ENCODE data around the gene LRMDA.

LRMDA gene

DNA sequence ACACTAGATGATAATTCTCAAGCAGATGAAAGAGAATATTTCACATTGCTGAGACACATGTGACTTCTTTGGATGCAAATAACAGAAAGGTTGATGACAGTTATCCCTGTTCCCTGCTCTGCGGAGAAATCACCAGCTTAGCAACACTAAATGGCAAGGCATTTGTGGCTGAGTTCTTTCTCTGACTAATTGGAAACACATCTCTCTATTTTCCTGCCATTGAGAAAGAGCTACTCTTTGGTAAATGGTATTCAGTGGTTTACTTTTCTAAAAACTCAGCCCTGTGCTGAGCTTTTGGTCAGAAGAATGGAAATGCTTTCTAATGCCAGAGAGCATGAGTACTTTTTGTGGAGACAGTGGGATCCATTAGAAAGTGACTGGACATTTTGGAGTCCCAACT is 771.4 kb downstream of the LRMDA start:
- no peak overlapping the region for H2BK15ac ChIP-seq (ENCODE audit: low read depth, poor library complexity, severe bottlenecking)
- no peaks in the 10 kb centered on the region for H3K9me3 ChIP-seq (ENCODE audit: control insufficient read depth, low read length)
- no peak overlapping the region for H4K8ac ChIP-seq (ENCODE audit: low read length)
- H3K14ac ChIP-seq (ENCODE audit: low read length in 2 of 2): no peak overlapping the region
- H3K4me3 ChIP-seq (ENCODE audit: insufficient read depth in 1 of 2, low read depth in 1 of 2, low read length in 2 of 2): no peak overlapping the region
- H2AK5ac ChIP-seq (ENCODE audit: low read length, severe bottlenecking): no peak overlapping the region
- H3K4me1 ChIP-seq (ENCODE audit: control insufficient read depth, insufficient read depth, low read depth, low read length): no peaks in the 10 kb centered on the region
- DNase-seq: peak; percentile 62
- no peak overlapping the region for H2BK5ac ChIP-seq (ENCODE audit: low read depth, low read length, poor library complexity, severe bottlenecking)
- H2BK12ac ChIP-seq (ENCODE audit: low read length in 2 of 2): no peak overlapping the region
- no peak overlapping the region for H3K4me2 ChIP-seq (ENCODE audit: low read length, poor library complexity, severe bottlenecking)
- H3K4ac ChIP-seq (ENCODE audit: low read depth in 1 of 2, low read length in 2 of 2): no peak overlapping the region
- no peaks in the 10 kb centered on the region for H3K36me3 ChIP-seq (ENCODE audit: control insufficient read depth in 1 of 2, insufficient read depth in 2 of 2, low read depth in 1 of 2, low read length in 2 of 2)
- no peak overlapping the region for H3K23ac ChIP-seq (ENCODE audit: low read length in 2 of 2)
- H2BK120ac ChIP-seq (ENCODE audit: low read depth, low read length): no peak overlapping the region
- 89% methylated on average over 1 of the region's 1 CpG for WGBS
- no peak overlapping the region for H4K91ac ChIP-seq (ENCODE audit: low read length)
- H3K18ac ChIP-seq (ENCODE audit: low read depth in 1 of 2, low read length in 2 of 2): no peak overlapping the region
- H3K27ac ChIP-seq (ENCODE audit: low read length, poor library complexity, severe bottlenecking): no peak overlapping the region
- H3K27me3 ChIP-seq (ENCODE audit: control insufficient read depth in 1 of 2, insufficient read depth in 1 of 2, low read length in 2 of 2): no peaks in the 10 kb centered on the region
- peak overlapping the region; percentile 71 for H3K9ac ChIP-seq (ENCODE audit: low read length)
- H2AFZ ChIP-seq (ENCODE audit: low read depth, low read length): no peak overlapping the region
- H3K79me1 ChIP-seq (replicated peaks; ENCODE audit: low read length, poor library complexity, severe bottlenecking): no peaks in the 10 kb centered on the region

DNA sequence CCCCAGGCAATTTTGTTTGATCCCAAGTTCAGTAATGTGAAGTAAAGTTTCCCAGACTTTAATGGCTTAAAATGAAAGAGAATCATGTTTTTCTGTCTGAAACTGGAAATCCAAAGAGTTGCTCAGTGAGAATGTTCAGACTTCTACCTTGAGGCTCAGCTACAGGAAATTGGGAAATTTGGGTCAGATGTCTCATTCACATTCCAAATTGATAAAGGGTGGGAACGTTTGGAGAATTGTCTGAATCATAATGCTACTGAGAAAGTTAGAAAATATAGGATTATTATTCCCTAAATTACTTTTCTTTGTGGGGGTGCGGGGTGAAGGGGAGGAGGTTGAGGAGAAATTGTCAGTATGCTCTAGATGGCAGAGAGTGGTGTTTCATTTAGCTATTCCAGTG is 773.9 kb downstream of the LRMDA start:
- Histone ChIP-seq H4K8ac (ENCODE audit: low read length) (no peak overlapping the region), H3K4me2 (ENCODE audit: low read length, poor library complexity, severe bottlenecking) (no peak overlapping the region), H3K27ac (ENCODE audit: low read length, poor library complexity, severe bottlenecking) (no peak overlapping the region), H3K4me1 (ENCODE audit: control insufficient read depth, insufficient read depth, low read depth, low read length) (no peaks in the 10 kb centered on the region), H3K14ac (ENCODE audit: low read length in 2 of 2) (no peak overlapping the region), H3K9me3 (ENCODE audit: control insufficient read depth, low read length) (no peaks in the 10 kb centered on the region), H2BK12ac (ENCODE audit: low read length in 2 of 2) (peak overlapping the region in 1 of 2 experiments; percentile 37), H3K23ac (ENCODE audit: low read length in 2 of 2) (no peak overlapping the region), H3K9ac (ENCODE audit: low read length) (peak overlapping the region; percentile 8), H3K18ac (ENCODE audit: low read depth in 1 of 2, low read length in 2 of 2) (no peak overlapping the region), H3K79me1 (replicated peaks; ENCODE audit: low read length, poor library complexity, severe bottlenecking) (no peaks in the 10 kb centered on the region), H2BK5ac (ENCODE audit: low read depth, low read length, poor library complexity, severe bottlenecking) (no peak overlapping the region), H3K36me3 (ENCODE audit: control insufficient read depth in 1 of 2, insufficient read depth in 2 of 2, low read depth in 1 of 2, low read length in 2 of 2) (no peaks in the 10 kb centered on the region), H2AFZ (ENCODE audit: low read depth, low read length) (no peak overlapping the region), H3K27me3 (ENCODE audit: control insufficient read depth in 1 of 2, insufficient read depth in 1 of 2, low read length in 2 of 2) (no peaks in the 10 kb centered on the region), H4K91ac (ENCODE audit: low read length) (no peak overlapping the region), H2AK5ac (ENCODE audit: low read length, severe bottlenecking) (no peak overlapping the region), H2BK120ac (ENCODE audit: low read depth, low read length) (no peak overlapping the region), H3K4me3 (ENCODE audit: insufficient read depth in 1 of 2, low read depth in 1 of 2, low read length in 2 of 2) (no peak overlapping the region), H3K4ac (ENCODE audit: low read depth in 1 of 2, low read length in 2 of 2) (no peak overlapping the region), H2BK15ac (ENCODE audit: low read depth, poor library complexity, severe bottlenecking) (no peak overlapping the region)
- WGBS: 100% methylated on average over 1 of the region's 2 CpGs
- DNase-seq: no peak

DNA sequence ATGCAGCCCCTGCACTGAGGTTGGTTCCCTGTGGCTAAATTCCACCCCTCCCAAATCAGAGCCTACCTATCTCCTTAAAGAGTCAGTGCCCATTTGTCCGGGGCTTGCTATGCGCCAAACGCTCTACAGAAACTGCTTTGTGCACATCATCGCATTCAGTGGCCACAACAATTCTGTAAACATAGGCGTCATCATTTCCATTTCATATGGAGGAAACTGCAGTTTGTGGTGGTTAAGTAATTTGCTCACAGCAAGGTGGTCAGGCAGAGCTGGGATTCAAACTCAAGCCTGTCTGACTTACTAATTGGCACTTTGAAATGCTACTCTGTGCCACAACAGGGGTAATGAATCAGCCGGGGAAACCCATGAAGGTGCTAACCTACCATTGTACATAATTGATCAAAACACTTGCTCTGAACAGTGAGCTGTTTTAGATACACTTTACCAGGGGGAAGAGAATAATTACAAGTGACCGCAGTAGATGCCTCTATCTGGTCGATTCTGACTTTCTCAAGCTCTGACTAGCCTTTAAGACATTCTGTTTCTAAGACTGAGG is 775.5 kb downstream of the LRMDA start:
- H3K4ac ChIP-seq (ENCODE audit: low read depth in 1 of 2, low read length in 2 of 2): peak overlapping the region in 1 of 2 experiments; percentile 7
- peak; percentile 65 for DNase-seq
- H3K9me3 ChIP-seq (ENCODE audit: control insufficient read depth, low read length): no peaks in the 10 kb centered on the region
- H3K4me2 ChIP-seq (ENCODE audit: low read length, poor library complexity, severe bottlenecking): no peak overlapping the region
- peak overlapping the region; percentile 45 for H4K8ac ChIP-seq (ENCODE audit: low read length)
- no peak overlapping the region for H2BK5ac ChIP-seq (ENCODE audit: low read depth, low read length, poor library complexity, severe bottlenecking)
- H3K27me3 ChIP-seq (ENCODE audit: control insufficient read depth in 1 of 2, insufficient read depth in 1 of 2, low read length in 2 of 2): no peaks in the 10 kb centered on the region
- H4K91ac ChIP-seq (ENCODE audit: low read length): no peak overlapping the region
- no peaks in the 10 kb centered on the region for H3K4me1 ChIP-seq (ENCODE audit: control insufficient read depth, insufficient read depth, low read depth, low read length)
- H2AFZ ChIP-seq (ENCODE audit: low read depth, low read length): no peak overlapping the region
- H3K36me3 ChIP-seq (ENCODE audit: control insufficient read depth in 1 of 2, insufficient read depth in 2 of 2, low read depth in 1 of 2, low read length in 2 of 2): no peaks in the 10 kb centered on the region
- no peak overlapping the region for H2BK120ac ChIP-seq (ENCODE audit: low read depth, low read length)
- no peak overlapping the region for H3K14ac ChIP-seq (ENCODE audit: low read length in 2 of 2)
- no peak overlapping the region for H2AK5ac ChIP-seq (ENCODE audit: low read length, severe bottlenecking)
- H3K79me1 ChIP-seq (replicated peaks; ENCODE audit: low read length, poor library complexity, severe bottlenecking): no peaks in the 10 kb centered on the region
- no peak overlapping the region for H3K23ac ChIP-seq (ENCODE audit: low read length in 2 of 2)
- no peak overlapping the region for H3K9ac ChIP-seq (ENCODE audit: low read length)
- peak overlapping the region in 1 of 2 experiments; percentile 80 for H2BK12ac ChIP-seq (ENCODE audit: low read length in 2 of 2)
- H3K27ac ChIP-seq (ENCODE audit: low read length, poor library complexity, severe bottlenecking): no peak overlapping the region
- H3K18ac ChIP-seq (ENCODE audit: low read depth in 1 of 2, low read length in 2 of 2): peak overlapping the region; percentile 57 to 86
- 89% methylated on average over 8 of the region's 8 CpGs for WGBS
- no peak overlapping the region for H3K4me3 ChIP-seq (ENCODE audit: insufficient read depth in 1 of 2, low read depth in 1 of 2, low read length in 2 of 2)
- H2BK15ac ChIP-seq (ENCODE audit: low read depth, poor library complexity, severe bottlenecking): no peak overlapping the region

DNA sequence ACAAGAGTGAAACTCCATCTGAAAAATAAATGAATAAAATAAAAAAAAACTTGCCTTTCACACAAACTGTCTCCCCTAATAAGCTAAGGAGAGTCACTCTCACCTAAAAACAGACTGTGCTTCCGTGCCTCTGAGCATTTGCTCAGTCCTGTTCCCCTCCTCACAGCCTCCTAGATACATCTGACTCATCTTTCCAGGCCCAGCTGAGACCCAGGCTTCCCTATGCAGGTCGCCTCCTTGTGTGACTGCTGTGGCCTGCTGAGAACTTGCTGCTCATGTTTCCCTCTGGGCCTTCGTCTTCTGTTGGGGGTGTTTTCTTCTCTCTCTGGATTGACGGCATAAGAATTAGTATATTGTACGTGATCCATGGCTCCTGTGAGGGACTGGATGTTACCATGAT is 777.7 kb downstream of the LRMDA start:
- Histone ChIP-seq H4K8ac (ENCODE audit: low read length) (no peak overlapping the region), H3K4me1 (ENCODE audit: control insufficient read depth, insufficient read depth, low read depth, low read length) (no peaks in the 10 kb centered on the region), H3K4me3 (ENCODE audit: insufficient read depth in 1 of 2, low read depth in 1 of 2, low read length in 2 of 2) (no peak overlapping the region), H4K91ac (ENCODE audit: low read length) (no peak overlapping the region), H3K9me3 (ENCODE audit: control insufficient read depth, low read length) (no peaks in the 10 kb centered on the region), H3K9ac (ENCODE audit: low read length) (no peak overlapping the region), H2AK5ac (ENCODE audit: low read length, severe bottlenecking) (no peak overlapping the region), H2BK12ac (ENCODE audit: low read length in 2 of 2) (peak overlapping the region in 1 of 2 experiments; percentile 84), H2AFZ (ENCODE audit: low read depth, low read length) (no peak overlapping the region), H2BK120ac (ENCODE audit: low read depth, low read length) (no peak overlapping the region), H3K4ac (ENCODE audit: low read depth in 1 of 2, low read length in 2 of 2) (no peak overlapping the region), H3K27ac (ENCODE audit: low read length, poor library complexity, severe bottlenecking) (no peak overlapping the region), H3K79me1 (replicated peaks; ENCODE audit: low read length, poor library complexity, severe bottlenecking) (no peaks in the 10 kb centered on the region), H2BK5ac (ENCODE audit: low read depth, low read length, poor library complexity, severe bottlenecking) (no peak overlapping the region), H3K14ac (ENCODE audit: low read length in 2 of 2) (no peak overlapping the region), H2BK15ac (ENCODE audit: low read depth, poor library complexity, severe bottlenecking) (no peak overlapping the region), H3K27me3 (ENCODE audit: control insufficient read depth in 1 of 2, insufficient read depth in 1 of 2, low read length in 2 of 2) (no peaks in the 10 kb centered on the region), H3K23ac (ENCODE audit: low read length in 2 of 2) (no peak overlapping the region), H3K18ac (ENCODE audit: low read depth in 1 of 2, low read length in 2 of 2) (no peak overlapping the region), H3K36me3 (ENCODE audit: control insufficient read depth in 1 of 2, insufficient read depth in 2 of 2, low read depth in 1 of 2, low read length in 2 of 2) (no peaks in the 10 kb centered on the region), H3K4me2 (ENCODE audit: low read length, poor library complexity, severe bottlenecking) (no peak overlapping the region)
- 45% methylated on average over 3 of the region's 5 CpGs for WGBS
- DNase-seq: peak; percentile 60

Measured in mesenchymal stem cell (in vitro differentiated cells and primary cell).